ENCODE measurements around the gene APRT. TPM values are rescaled to one million over a fixed set of nuclear protein-coding genes. Genes with fewer than 3 reads are reported as not detected.
A peak's percentile ranks its signal among the peaks of the same experiment; 100 is the strongest.

The APRT gene
- total and polyA plus RNA-seq, 4 experiments from 2014 or later = 171 to 624 (median 372) TPM

DNA sequence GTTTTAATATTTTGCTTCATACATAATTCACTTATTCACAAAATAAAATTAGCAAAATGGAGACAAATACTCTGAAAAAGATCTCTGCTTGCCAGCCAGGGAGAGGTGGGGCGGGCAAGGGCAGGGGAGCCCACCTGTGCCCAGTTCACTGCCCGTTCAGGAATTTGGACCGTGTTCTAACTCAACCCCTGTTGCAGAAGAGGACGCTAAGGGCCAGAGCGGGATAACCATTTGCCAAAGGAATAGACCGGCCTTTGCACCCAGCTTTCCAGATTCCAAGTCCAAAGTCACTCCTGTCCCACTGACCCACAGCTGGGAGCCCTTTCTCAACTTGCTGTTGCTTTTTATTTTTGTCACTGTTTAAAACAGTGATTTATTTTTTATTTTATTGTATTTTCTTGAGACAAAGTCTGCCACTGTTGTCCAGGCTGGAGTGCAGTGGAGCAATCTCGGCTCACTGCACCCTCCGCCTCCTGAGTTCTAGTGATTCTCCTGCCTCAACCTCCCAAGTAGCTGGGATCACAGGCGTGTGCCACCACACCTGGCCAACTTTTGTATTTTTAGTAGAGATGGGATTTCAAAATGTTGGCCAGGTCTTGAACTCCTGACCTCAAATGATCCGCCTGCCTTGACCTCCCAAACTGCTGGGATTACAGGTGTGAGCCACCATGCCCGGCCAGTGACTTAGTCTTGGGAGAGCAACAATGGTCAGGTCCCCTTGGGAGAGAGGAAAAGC, 24.0 kb downstream of the APRT start:
- Mint-ChIP-seq H3K4me3 (peak overlapping the region in 3 of 8 donors; percentile 3 to 49 (median 36)), H3K27ac (peak overlapping the region in 3 of 7 donors; percentile 42 to 70 (median 59))

DNA sequence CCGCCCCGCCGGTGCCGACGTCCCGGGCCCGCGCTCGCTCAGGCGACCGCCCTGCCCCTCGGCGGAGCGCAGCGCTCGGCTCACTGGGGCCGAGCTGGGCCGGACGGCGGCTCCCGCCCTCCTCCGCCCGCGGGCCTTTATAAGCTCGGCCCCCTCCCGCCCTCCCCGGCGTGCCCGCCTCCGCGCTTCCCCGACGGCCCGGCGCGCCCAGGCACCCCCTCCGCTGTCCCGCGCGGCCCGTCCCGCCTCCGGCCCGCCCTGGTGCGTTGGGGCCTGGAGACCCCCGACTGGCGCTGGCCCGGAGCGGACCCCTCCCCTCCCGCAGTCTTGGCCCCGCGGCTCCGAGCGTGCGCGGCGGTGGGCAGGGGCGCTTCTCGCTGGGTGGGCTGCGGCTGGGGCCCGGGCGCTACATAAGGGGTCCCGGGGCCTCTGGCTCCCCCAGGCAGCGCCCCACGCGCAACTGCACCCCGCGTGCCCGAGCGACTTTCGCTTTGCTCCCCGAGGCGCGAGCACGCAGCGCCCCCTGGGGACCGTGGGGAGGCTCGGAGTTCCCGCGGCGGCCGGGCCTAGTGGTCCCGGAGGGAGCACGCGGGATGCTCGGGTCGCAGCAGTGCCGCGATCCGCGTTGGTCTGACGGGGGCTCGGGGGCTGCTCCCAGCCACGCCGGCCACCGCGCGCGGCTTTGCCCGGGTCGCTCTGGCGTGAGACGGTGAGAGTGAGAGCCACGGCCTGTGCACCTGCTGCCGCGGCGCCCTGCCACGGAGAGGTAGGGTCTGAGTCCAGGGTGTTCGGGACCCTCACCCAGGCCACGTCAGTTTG, 26.4 kb downstream of the APRT start, which contains the start of gene PIEZO1:
Gene PIEZO1, minus strand, starts transcription at position 115 of the 819 bp plus-strand sequence. CDS start 256 bp downstream, outside the sequence.
- DNase-seq = peak; percentile 79 to 88 (median 85)
- Histone ChIP-seq H3K27me3 (ENCODE audit: insufficient read depth, low read length) (no peaks in the 10 kb centered on the region), H3K36me3 (ENCODE audit: insufficient read depth, low read length) (no peaks in the 10 kb centered on the region), H3K9me3 (ENCODE audit: control insufficient read depth in 1 of 2, low read length in 2 of 2) (no peaks in the 10 kb centered on the region), H3K4me1 (ENCODE audit: insufficient read depth, low read length) (peaks cover 52% of the 10 kb centered on the region), H3K4me3 (ENCODE audit: low read length in 2 of 2) (peak within 1 kb of the TSS; percentile 26 to 70), H3K27ac (ENCODE audit: low read depth, low read length) (peak within 1 kb of the TSS; percentile 74)
- Mint-ChIP-seq H3K9me3 (peaks cover 0 to 1% (median 0%) of the 10 kb centered on the region in 8 donors), H3K4me1 (peaks cover 32 to 46% (median 41%) of the 10 kb centered on the region in 4 donors), H3K4me3 (peak within 1 kb of the TSS; percentile 79 to 94 (median 85)), H3K27me3 (no peaks in the 10 kb centered on the region), H3K36me3 (peaks cover 0 to 16% of the 10 kb centered on the region in 2 donors), H3K27ac (peak within 1 kb of the TSS; percentile 17 to 95 (median 72))
- POLR2A ChIA-PET (ENCODE audit: partially characterized antibody) = interaction anchor here (0.6 to 8.8 kb wide), 8 partner anchors 23 to 98 kb away, joined by 3 to 206 read pairs (median 5); partner anchors contain the start of genes APRT, CDT1, GALNS and TRAPPC2L
- CTCF ChIA-PET (ENCODE audit: partially characterized antibody) = interaction anchor here (0.8 to 10.7 kb wide), 7 partner anchors 9 to 73 kb away, joined by 3 to 137 read pairs (median 4); no protein-coding TSS in a partner anchor
- intact Hi-C loops (cut with micrococcal nuclease) = loop anchor here (1.0 kb wide), 4 partner anchors 17 to 48 kb away; partner anchors contain the start of gene APRT

More for the DNA sequence above, 24.0 kb downstream of the APRT start:
- Mint-ChIP-seq H3K4me1 (peaks cover 25 to 44% (median 34%) of the 10 kb centered on the region in 4 donors), H3K27me3 (no peaks in the 10 kb centered on the region), H3K36me3 (peaks cover 0 to 6% of the 10 kb centered on the region in 2 donors), H3K9me3 (no peaks in the 10 kb centered on the region)
- Histone ChIP-seq H3K4me1 (ENCODE audit: insufficient read depth, low read length) (peaks cover 50% of the 10 kb centered on the region), H3K27me3 (ENCODE audit: insufficient read depth, low read length) (no peaks in the 10 kb centered on the region), H3K27ac (ENCODE audit: low read depth, low read length) (no peak overlapping the region), H3K9me3 (ENCODE audit: control insufficient read depth in 1 of 2, low read length in 2 of 2) (no peaks in the 10 kb centered on the region), H3K4me3 (ENCODE audit: low read length in 2 of 2) (no peak overlapping the region), H3K36me3 (ENCODE audit: insufficient read depth, low read length) (no peaks in the 10 kb centered on the region)
- DNase-seq = no peak
- intact Hi-C loops (cut with micrococcal nuclease) = no loop called here
- ChIA-PET CTCF (ENCODE audit: partially characterized antibody) (interaction anchor here (0.9 to 10.7 kb wide), 6 partner anchors 13 to 47 kb away, joined by 3 to 137 read pairs (median 6); no protein-coding TSS in a partner anchor), POLR2A (ENCODE audit: partially characterized antibody) (interaction anchor here (0.8 to 2.4 kb wide), 3 partner anchors 12 to 87 kb away, joined by 3 to 7 read pairs (median 5); partner anchors contain the start of gene CDT1)

DNA sequence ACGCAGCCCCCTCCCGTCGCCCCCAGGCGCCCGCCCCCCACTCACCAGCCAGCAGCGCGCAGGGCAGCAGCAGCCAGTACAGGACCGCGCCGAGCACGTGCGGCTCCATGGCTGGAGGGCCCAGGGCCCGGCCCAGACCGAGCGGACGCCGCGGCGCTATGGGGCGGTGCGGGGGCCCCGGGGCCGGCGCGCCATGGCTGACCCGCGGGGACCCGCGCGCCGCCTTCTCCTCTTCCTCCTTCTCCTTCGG, 26.9 kb downstream of the APRT start:
- peak overlapping the region; percentile 74 for H3K27ac ChIP-seq (ENCODE audit: low read depth, low read length)
- H3K9me3 ChIP-seq (ENCODE audit: control insufficient read depth in 1 of 2, low read length in 2 of 2) = no peaks in the 10 kb centered on the region
- Mint-ChIP-seq H3K36me3 (peaks cover 0 to 16% of the 10 kb centered on the region in 2 donors), H3K4me3 (peak overlapping the region in 1 of 8 donors; percentile 85), H3K27me3 (no peaks in the 10 kb centered on the region), H3K4me1 (peaks cover 33 to 46% (median 42%) of the 10 kb centered on the region in 4 donors), H3K27ac (no peak overlapping the region), H3K9me3 (peaks cover 0 to 1% (median 0%) of the 10 kb centered on the region in 8 donors)
- no peak for DNase-seq
- intact Hi-C loops (cut with micrococcal nuclease) = loop anchor here (1.0 to 5.0 kb wide), 5 partner anchors 18 to 97 kb away; partner anchors contain the start of genes APRT and SNAI3
- POLR2A ChIA-PET (ENCODE audit: partially characterized antibody) = interaction anchor here (0.7 to 8.8 kb wide), 9 partner anchors 11 to 214 kb away, joined by 3 to 206 read pairs (median 5); partner anchors contain the start of genes APRT, CDT1, GALNS and TRAPPC2L
- H3K4me3 ChIP-seq (ENCODE audit: low read length in 2 of 2) = peak overlapping the region in 1 of 2 donors; percentile 70
- CTCF ChIA-PET (ENCODE audit: partially characterized antibody) = interaction anchor here (2.7 to 10.7 kb wide), 4 partner anchors 26 to 73 kb away, joined by 13 to 137 read pairs (median 47); partner anchors contain the start of genes GALNS and TRAPPC2L
- peaks cover 52% of the 10 kb centered on the region for H3K4me1 ChIP-seq (ENCODE audit: insufficient read depth, low read length)
- H3K27me3 ChIP-seq (ENCODE audit: insufficient read depth, low read length) = no peaks in the 10 kb centered on the region
- H3K36me3 ChIP-seq (ENCODE audit: insufficient read depth, low read length) = no peaks in the 10 kb centered on the region

DNA sequence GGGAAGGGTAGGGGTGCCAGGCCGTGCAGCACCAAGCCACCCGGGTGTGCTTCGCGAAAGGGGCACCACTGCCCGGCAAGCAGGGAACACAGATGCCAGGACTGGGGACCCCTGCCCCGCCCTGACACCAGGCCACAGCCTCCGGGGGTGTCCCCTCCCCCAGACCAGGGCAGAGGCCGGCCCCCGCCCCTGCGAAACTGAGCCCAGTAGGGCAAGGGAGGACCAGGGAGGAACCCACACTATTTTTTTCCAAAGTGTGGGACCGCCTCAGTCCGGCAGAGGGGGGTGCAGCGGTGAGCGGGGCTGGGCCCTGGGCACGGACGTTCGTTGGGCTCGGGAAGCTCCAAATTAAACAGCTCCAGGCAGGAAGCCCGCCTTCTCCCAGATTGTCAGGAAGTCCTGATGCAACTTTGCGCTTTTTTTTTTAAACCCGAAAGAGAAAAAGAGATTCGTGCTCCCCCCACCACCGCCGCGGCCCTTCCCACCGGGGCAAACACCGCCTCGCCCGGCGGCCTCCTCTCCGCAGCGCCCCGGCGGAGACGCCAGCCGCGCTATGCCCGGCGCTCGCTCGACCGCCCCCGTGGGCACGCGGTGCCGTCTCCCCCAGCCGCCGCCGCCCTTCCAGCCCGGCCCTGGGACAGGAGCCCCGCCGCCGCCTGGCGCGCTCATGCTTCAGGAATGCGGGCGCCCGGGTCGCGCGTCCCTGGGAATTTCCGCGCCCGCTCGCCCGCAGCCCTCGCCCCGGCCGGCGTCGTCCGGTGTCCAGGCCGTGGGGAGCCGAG, 27.5 kb downstream of the APRT start:
- Mint-ChIP-seq H3K27ac (peak overlapping the region in 6 of 7 donors; percentile 53 to 98 (median 79)), H3K36me3 (peaks cover 0 to 16% of the 10 kb centered on the region in 2 donors), H3K4me3 (peak overlapping the region; percentile 79 to 94 (median 86)), H3K9me3 (peaks cover 0 to 1% (median 0%) of the 10 kb centered on the region in 8 donors), H3K27me3 (no peaks in the 10 kb centered on the region), H3K4me1 (peaks cover 30 to 46% (median 40%) of the 10 kb centered on the region in 4 donors)
- Histone ChIP-seq H3K4me3 (ENCODE audit: low read length in 2 of 2) (peak overlapping the region; percentile 26 to 70), H3K4me1 (ENCODE audit: insufficient read depth, low read length) (peaks cover 52% of the 10 kb centered on the region), H3K27ac (ENCODE audit: low read depth, low read length) (peak overlapping the region; percentile 74), H3K27me3 (ENCODE audit: insufficient read depth, low read length) (no peaks in the 10 kb centered on the region), H3K9me3 (ENCODE audit: control insufficient read depth in 1 of 2, low read length in 2 of 2) (no peaks in the 10 kb centered on the region), H3K36me3 (ENCODE audit: insufficient read depth, low read length) (no peaks in the 10 kb centered on the region)
- peak in 3 of 5 donors; percentile 30 to 43 (median 38) for DNase-seq
- intact Hi-C loops (cut with micrococcal nuclease) = loop anchor here (5.0 kb wide), 1 partner anchor 97 kb away; the partner anchor contains the start of gene SNAI3
- CTCF ChIA-PET (ENCODE audit: partially characterized antibody) = interaction anchor here (0.8 to 10.7 kb wide), 8 partner anchors 16 to 164 kb away, joined by 3 to 137 read pairs (median 8); partner anchors contain the start of genes GALNS and TRAPPC2L
- POLR2A ChIA-PET (ENCODE audit: partially characterized antibody) = interaction anchor here (0.9 to 8.8 kb wide), 12 partner anchors 10 to 214 kb away, joined by 3 to 206 read pairs (median 7); partner anchors contain the start of genes APRT, CDT1, CTU2 and GALNS

DNA sequence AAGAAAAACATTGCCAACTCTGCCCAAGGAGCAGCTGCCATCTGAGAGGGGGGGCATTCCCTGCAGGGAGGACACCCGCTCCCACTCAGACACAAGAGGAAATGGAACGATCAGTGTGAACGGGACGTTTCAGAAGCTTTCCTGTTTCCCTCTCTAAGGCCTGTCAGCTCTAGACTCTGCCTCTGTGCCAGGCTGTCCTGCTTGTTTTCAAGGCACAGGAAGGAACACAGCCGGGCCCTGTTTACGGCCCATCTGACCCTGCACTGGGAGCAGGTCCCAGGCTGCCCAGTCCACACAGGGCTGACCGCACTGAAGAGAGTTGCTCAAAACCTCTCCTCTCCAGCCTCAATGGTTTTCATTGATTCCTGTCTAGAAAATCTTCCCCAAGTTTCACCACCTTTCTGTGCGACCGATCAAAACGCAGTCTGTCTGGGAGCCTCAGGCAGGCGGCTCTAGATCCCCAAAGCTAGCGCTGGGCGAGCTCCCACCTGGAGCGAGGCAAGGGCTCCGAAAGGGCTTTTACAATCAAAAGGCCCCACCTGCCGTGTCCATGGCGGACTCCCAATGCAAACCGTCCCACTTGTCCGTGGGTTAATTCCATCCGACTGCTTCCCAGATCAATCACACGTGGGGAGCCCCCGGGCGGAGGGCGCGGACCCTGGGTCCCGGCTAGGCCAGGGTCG, 28.2 kb downstream of the APRT start:
- Mint-ChIP-seq H3K4me1 (peaks cover 30 to 51% (median 42%) of the 10 kb centered on the region in 4 donors), H3K9me3 (peaks cover 0 to 1% (median 0%) of the 10 kb centered on the region in 8 donors), H3K27me3 (no peaks in the 10 kb centered on the region), H3K36me3 (peaks cover 0 to 16% of the 10 kb centered on the region in 2 donors), H3K4me3 (peak overlapping the region; percentile 81 to 97 (median 90)), H3K27ac (peak overlapping the region; percentile 95 to 98 (median 95))
- Histone ChIP-seq H3K36me3 (ENCODE audit: insufficient read depth, low read length) (no peaks in the 10 kb centered on the region), H3K27me3 (ENCODE audit: insufficient read depth, low read length) (no peaks in the 10 kb centered on the region), H3K4me3 (ENCODE audit: low read length in 2 of 2) (peak overlapping the region; percentile 26 to 70), H3K4me1 (ENCODE audit: insufficient read depth, low read length) (peaks cover 59% of the 10 kb centered on the region), H3K27ac (ENCODE audit: low read depth, low read length) (peak overlapping the region; percentile 74), H3K9me3 (ENCODE audit: control insufficient read depth in 1 of 2, low read length in 2 of 2) (no peaks in the 10 kb centered on the region)
- intact Hi-C loops (cut with micrococcal nuclease) = loop anchor here (2.0 to 5.0 kb wide), 2 partner anchors 25 to 96 kb away; partner anchors contain the start of gene SNAI3
- CTCF ChIA-PET (ENCODE audit: partially characterized antibody) = interaction anchor here (0.7 to 10.7 kb wide), 10 partner anchors 15 to 164 kb away, joined by 3 to 137 read pairs (median 4); partner anchors contain the start of genes GALNS and TRAPPC2L
- POLR2A ChIA-PET (ENCODE audit: partially characterized antibody) = interaction anchor here (0.5 to 8.8 kb wide), 15 partner anchors 10 to 213 kb away, joined by 3 to 206 read pairs (median 5); partner anchors contain the start of genes APRT, CDT1, CTU2 and GALNS
- DNase-seq = no peak
